Keratinocyte (primary cell): ENCODE results near the gene REEP2. TPM values are rescaled to one million over a fixed set of nuclear protein-coding genes. Genes with fewer than 3 reads are reported as not detected.

Experiments
- DNase-seq: peaks from one replicate; pipeline ENCODE4 v3.0.0-alpha.2; 2011; ENCODE audit warnings: low read depth, missing footprints, low spot score
- FAIRE-seq: peaks from 2 replicates; lab custom pipeline; 2011; peaks lifted over from hg19 to GRCh38; lab: Jason Lieb, UNC
- H2AFZ ChIP-seq: 2 replicates; pipeline ENCODE4 v1.6.0; 2012; ENCODE audit warnings: low read length, control low read depth, inconsistent platforms; ENCODE audit not compliant: control insufficient read depth
- H3K27ac ChIP-seq: 2 replicates; pipeline ENCODE4 v1.5.1; 2011; ENCODE audit warnings: low read length; ENCODE audit not compliant: control insufficient read depth, insufficient read depth
- H3K27me3 ChIP-seq: 3 replicates; pipeline ENCODE4 v1.6.0; 2011; ENCODE audit warnings: low read length; ENCODE audit not compliant: control insufficient read depth, insufficient read depth; ENCODE audit errors: extremely low read depth
- H3K36me3 ChIP-seq, 2 experiments: 2 replicates in 1 of 2; 3 replicates in 1 of 2; pipeline ENCODE4 v1.5.1; 2011; ENCODE audit warnings: low read length in 2 of 2, mild to moderate bottlenecking in 1 of 2; ENCODE audit not compliant: control insufficient read depth in 2 of 2, insufficient read depth in 2 of 2; ENCODE audit errors: extremely low read depth in 1 of 2
- H3K4me1 ChIP-seq: 3 replicates; pipeline ENCODE4 v1.5.1; 2011; ENCODE audit warnings: low read length; ENCODE audit not compliant: control insufficient read depth, insufficient read depth; ENCODE audit errors: extremely low read depth
- H3K4me2 ChIP-seq: 3 replicates; pipeline ENCODE4 v1.6.0; 2011; ENCODE audit warnings: low read depth, low read length; ENCODE audit not compliant: control insufficient read depth, insufficient read depth; ENCODE audit errors: extremely low read depth
- H3K4me3 ChIP-seq, 3 experiments: fragments of 200-600 bp in 1 of 3; sonication (generic) in 1 of 3; 2 replicates in 2 of 3; 3 replicates in 1 of 3; pipeline ENCODE4 v1.5.1; 2011 to 2016; ENCODE audit warnings: low read length in 3 of 3, mild to moderate bottlenecking in 3 of 3, control low read depth in 2 of 3, inconsistent platforms in 1 of 3, low read depth in 1 of 3, mixed read lengths in 1 of 3, mixed run types in 1 of 3, moderate library complexity in 1 of 3; ENCODE audit not compliant: control insufficient read depth in 2 of 3, insufficient read depth in 2 of 3; ENCODE audit errors: extremely low read depth in 1 of 3
- H3K79me2 ChIP-seq: 2 replicates; pipeline ENCODE4 v1.6.0; 2012; ENCODE audit warnings: low read length; ENCODE audit not compliant: control insufficient read depth, insufficient read depth
- H3K9ac ChIP-seq: 3 replicates; pipeline ENCODE4 v1.6.0; 2011; ENCODE audit warnings: low read length; ENCODE audit not compliant: control insufficient read depth, insufficient read depth; ENCODE audit errors: extremely low read depth
- H3K9me1 ChIP-seq: 3 replicates; pipeline ENCODE4 v1.6.0; 2011; ENCODE audit warnings: low read length; ENCODE audit not compliant: control insufficient read depth, insufficient read depth; ENCODE audit errors: extremely low read depth
- H3K9me3 ChIP-seq: 2 replicates; pipeline ENCODE4 v1.5.1; 2012; ENCODE audit warnings: low read depth, low read length; ENCODE audit not compliant: control insufficient read depth
- H4K20me1 ChIP-seq: 3 replicates; pipeline ENCODE4 v1.6.0; 2011; ENCODE audit warnings: low read length; ENCODE audit not compliant: control insufficient read depth, insufficient read depth; ENCODE audit errors: extremely low read depth
- CTCF ChIP-seq, 3 experiments: IDR thresholded peaks in 1 of 3; conservative IDR thresholded peaks in 1 of 3; optimal IDR thresholded peaks in 1 of 3; 2 replicates in 2 of 3; 3 replicates in 1 of 3; pipeline versions ENCODE3 to v1.5.1; 2011; ENCODE audit warnings: low read length in 3 of 3, mild to moderate bottlenecking in 3 of 3, moderate library complexity in 2 of 3, control low read depth in 1 of 3, inconsistent platforms in 1 of 3; ENCODE audit not compliant: insufficient read depth in 2 of 3; ENCODE audit errors: extremely low read depth in 1 of 3
- EZH2 ChIP-seq: IDR thresholded peaks from one replicate; pipeline ENCODE4 v1.6.1; 2012; ENCODE audit warnings: inconsistent platforms, mild to moderate bottlenecking, low read length, moderate library complexity
- dilution Hi-C: fragments of 300-500 bp; cut with MboI; formaldehyde crosslinking; loops from one replicate; pipeline ENCODE4 v1.7.0; 2020; ENCODE audit warnings: low sequenced_read_pairs; ENCODE audit not compliant: extremely low pct_ligation_motif_present
- polyA plus RNA-seq, 5 experiments: library from polyadenylated mRNA; depleted of rRNA in 3 of 5; stranded (reverse) in 3 of 5; stranded (forward) in 1 of 5; unstranded in 1 of 5; fragments of >200 nt; gene quantifications; 1 replicate in 1 of 5; 2 replicates in 3 of 5; 3 replicates in 1 of 5; pipeline versions ENCODE4 v1.2.1 to v1.2.3, GENCODE V29; 2011 to 2012; ENCODE audit warnings: missing spikeins in 2 of 5, low read depth in 1 of 5, low replicate concordance in 1 of 5

REEP2 gene
- polyA plus RNA-seq, 1 donor (not counting 4 experiments of a cell fraction or from before 2014, with no cell fraction given), result 0.35 TPM

- no peak overlapping the region for H3K4me2 ChIP-seq
- dilution Hi-C loops, result no loop called here
- peaks cover 12% of the 10 kb centered on the region for H3K79me2 ChIP-seq
- H3K9me3 ChIP-seq, result no peaks in the 10 kb centered on the region
- DNase-seq (no peak), FAIRE-seq (no peak)
- H3K9ac ChIP-seq, result no peak overlapping the region
- no peak overlapping the region for H3K4me3 ChIP-seq
- H4K20me1 ChIP-seq, result peaks cover 16% of the 10 kb centered on the region
- H3K36me3 ChIP-seq, result peaks cover 11 to 20% of the 10 kb centered on the region in 2 experiments
- H3K4me1 ChIP-seq, result peaks cover 28% of the 10 kb centered on the region
- TF ChIP-seq CTCF (optimal IDR thresholded peaks at IDR 0.05 in 1 of 3, IDR thresholded peaks at IDR 0.05 in 1 of 3, conservative IDR thresholded peaks at IDR 0.05 in 1 of 3; ENCODE audit: extremely low read depth in 1 of 3, insufficient read depth in 2 of 3, low read length in 3 of 3) (no peak), EZH2 (no peak)
- H3K9me1 ChIP-seq, result no peaks in the 10 kb centered on the region
- no peak overlapping the region for H3K27ac ChIP-seq
- H3K27me3 ChIP-seq, result no peaks in the 10 kb centered on the region
- no peak overlapping the region for H2AFZ ChIP-seq
Observed at GRCh38 chr5:138467711-138468132, 28.9 kb downstream of the REEP2 start.

GRCh38 chr5:138468133-138468965, 29.5 kb downstream of the REEP2 start:
- FAIRE-seq (no peak), DNase-seq (no peak)
- dilution Hi-C loops, result no loop called here
- peaks cover 26% of the 10 kb centered on the region for H3K4me1 ChIP-seq
- no peak overlapping the region for H3K9ac ChIP-seq
- H3K9me3 ChIP-seq, result no peaks in the 10 kb centered on the region
- no peaks in the 10 kb centered on the region for H3K27me3 ChIP-seq
- peaks cover 11 to 20% of the 10 kb centered on the region in 2 experiments for H3K36me3 ChIP-seq
- H3K27ac ChIP-seq, result no peak overlapping the region
- H3K9me1 ChIP-seq, result no peaks in the 10 kb centered on the region
- H3K4me3 ChIP-seq, result no peak overlapping the region
- TF ChIP-seq EZH2 (no peak), CTCF (optimal IDR thresholded peaks at IDR 0.05 in 1 of 3, IDR thresholded peaks at IDR 0.05 in 1 of 3, conservative IDR thresholded peaks at IDR 0.05 in 1 of 3; ENCODE audit: extremely low read depth in 1 of 3, insufficient read depth in 2 of 3, low read length in 3 of 3) (no peak)
- peaks cover 12% of the 10 kb centered on the region for H3K79me2 ChIP-seq
- no peak overlapping the region for H2AFZ ChIP-seq
- peaks cover 16% of the 10 kb centered on the region for H4K20me1 ChIP-seq
- H3K4me2 ChIP-seq, result peak overlapping the region; percentile 11
